Cerebellar cortex (tissue), 1 donor: ENCODE data around the gene ARHGAP6.
"Not testable (repeated sequence)": the region's sequence is repeated elsewhere in the genome, so short reads cannot be mapped to it uniquely, and the experiment has no call there.

ENCODE experiments used
- DNase-seq: peaks from one replicate; pipeline ENCODE4 v3.0.0-alpha.2; 2015; ENCODE audit warnings: low spot score

ARHGAP6 gene

GRCh38 chrX:11235377-11235776, 430.3 kb downstream of the ARHGAP6 start:
- not testable (repeated sequence) for DNase-seq

GRCh38 chrX:11215191-11215921, 450.4 kb downstream of the ARHGAP6 start:
- no peak for DNase-seq

GRCh38 chrX:11214346-11215190, 451.2 kb downstream of the ARHGAP6 start:
- DNase-seq: no peak

- no peak for DNase-seq
Measured at GRCh38 chrX:11212741-11213140, 453.0 kb downstream of the ARHGAP6 start.

GRCh38 chrX:11210415-11210801, 455.3 kb downstream of the ARHGAP6 start:
- DNase-seq: no peak

- DNase-seq: no peak
Measured at GRCh38 chrX:11209798-11210414, 455.8 kb downstream of the ARHGAP6 start.

- no peak for DNase-seq
Measured at GRCh38 chrX:11206716-11207115, 459.0 kb downstream of the ARHGAP6 start.

GRCh38 chrX:11205796-11206195, 459.9 kb downstream of the ARHGAP6 start:
- no peak for DNase-seq

- no peak for DNase-seq
Measured at GRCh38 chrX:11197671-11198070, 468.0 kb downstream of the ARHGAP6 start.

- DNase-seq: no peak
Measured at GRCh38 chrX:11196476-11196875, 469.2 kb downstream of the ARHGAP6 start.

- DNase-seq: no peak
Measured at GRCh38 chrX:11193035-11193469, 472.7 kb downstream of the ARHGAP6 start.

GRCh38 chrX:11190745-11191510, 474.8 kb downstream of the ARHGAP6 start:
- no peak for DNase-seq

- DNase-seq: no peak
Measured at GRCh38 chrX:11189097-11189496, 476.6 kb downstream of the ARHGAP6 start.

- DNase-seq: no peak
Measured at GRCh38 chrX:11188664-11189063, 477.1 kb downstream of the ARHGAP6 start.

GRCh38 chrX:11187001-11187400, 478.7 kb downstream of the ARHGAP6 start:
- DNase-seq: no peak

GRCh38 chrX:11185861-11186260, 479.9 kb downstream of the ARHGAP6 start:
- no peak for DNase-seq

GRCh38 chrX:11180571-11180970, 485.1 kb downstream of the ARHGAP6 start:
- no peak for DNase-seq

GRCh38 chrX:11172415-11172814, 493.3 kb downstream of the ARHGAP6 start:
- DNase-seq: no peak

GRCh38 chrX:11171956-11172355, 493.8 kb downstream of the ARHGAP6 start:
- no peak for DNase-seq

- DNase-seq: no peak
Measured at GRCh38 chrX:11164433-11164832, 501.3 kb downstream of the ARHGAP6 start.

- DNase-seq: no peak
Measured at GRCh38 chrX:11159149-11159548, 506.6 kb downstream of the ARHGAP6 start.
